ENCODE results near the gene HEPN1.

GRCh38 chr11:124873951-124874350 lies 45.1 kb upstream of the HEPN1 start:
- no peak for TF ChIP-seq CTCF (IDR thresholded peaks at IDR 0.05; ENCODE audit: low read length)
- TF ChIP-seq EZH2 (IDR thresholded peaks at IDR 0.05; ENCODE audit: borderline replicate concordance, low read length): no peak
